Upper lobe of left lung (tissue), 6 donors: ENCODE measurements around the gene CEP70. TPM values are rescaled to one million over a fixed set of nuclear protein-coding genes. Genes with fewer than 3 reads are reported as not detected.
A peak's percentile ranks its signal among the peaks of the same experiment; 100 is the strongest.
"Not testable (repeated sequence)": the region's sequence is repeated elsewhere in the genome, so short reads cannot be mapped to it uniquely, and the experiment has no call there.

Experiments
- ATAC-seq, 2 donors: fragments of 200-7000 bp; cut with Tn5 transposase; one replicate each; pipeline ENCODE4 v1.9.1; 2022; ENCODE audit warnings: mild to moderate bottlenecking in 2 of 2, moderate library complexity in 2 of 2; ENCODE audit not compliant: low FRiP score in 2 of 2
- DNase-seq, 2 donors: peaks; one replicate each; pipeline ENCODE4 v3.0.0-alpha.2; 2019 to 2020
- H3K27ac ChIP-seq, 4 donors: fragments of 200-600 bp; sonication (generic); one replicate each; pipeline ENCODE4 v1.5.1; 2016 to 2019
- H3K27me3 ChIP-seq, 4 donors: fragments of 200-600 bp; sonication (generic); one replicate each; pipeline ENCODE4 v1.5.1; 2017 to 2019
- H3K36me3 ChIP-seq, 4 donors: fragments of 200-600 bp; sonication (generic); one replicate each; pipeline ENCODE4 v1.5.1; 2016 to 2019
- H3K4me1 ChIP-seq, 4 donors: fragments of 200-600 bp; sonication (generic); one replicate each; pipeline ENCODE4 v1.5.1; 2018 to 2019
- H3K4me3 ChIP-seq, 4 donors: fragments of 200-600 bp; sonication (generic); one replicate each; pipeline ENCODE4 v1.5.1; 2017 to 2019; ENCODE audit warnings: mild to moderate bottlenecking in 2 of 4, moderate library complexity in 1 of 4
- H3K9me3 ChIP-seq, 4 donors: fragments of 200-600 bp; sonication (generic); one replicate each; pipeline ENCODE4 v1.5.1; 2018 to 2019
- CTCF ChIP-seq, 6 experiments: fragments of 450-650 bp in 4 of 6; fragments of 200-600 bp in 2 of 6; sonication (generic) in 2 of 6; IDR thresholded peaks; one replicate each; pipeline ENCODE4 v1.5.1; 2016 to 2019; ENCODE audit warnings: antibody characterized with exemption in 6 of 6
- EP300 ChIP-seq, 4 donors: sonication (generic); formaldehyde crosslinking; IDR thresholded peaks; one replicate each; pipeline ENCODE4 v1.5.1; 2017; ENCODE audit warnings: antibody characterized with exemption in 4 of 4, control low read depth in 2 of 4
- POLR2A ChIP-seq, 4 donors: fragments of 450-650 bp; IDR thresholded peaks; one replicate each; pipeline ENCODE4 v1.5.1; 2016 to 2017; ENCODE audit warnings: antibody characterized with exemption in 4 of 4, mild to moderate bottlenecking in 2 of 4
- POLR2AphosphoS5 ChIP-seq, 2 donors: sonication (generic); formaldehyde crosslinking; IDR thresholded peaks; one replicate each; pipeline ENCODE4 v1.5.1; 2017; ENCODE audit warnings: antibody characterized with exemption in 2 of 2
- WGBS, 2 donors: methylation state at CpG; one replicate each; pipeline ENCODE4 v1.1.5; 2017 to 2018; 5-methylcytosine and 5-hydroxymethylcytosine counted together
- total RNA-seq, 6 donors: library from RNA; depleted of rRNA in 4 of 6; stranded (reverse); fragments of >200 nt in 4 of 6; gene quantifications; one replicate each; pipeline versions ENCODE4 v1.1.0 to v1.2.1, GENCODE V29; 2016 to 2021
- donor health status: DM: no; HTN: no; CAD: no; lungs with moderate emphysema.
- donor health status: DM: no; HTN: yes; CAD: no; lungs with severe emphysema.

Gene CEP70
- total RNA-seq, 6 donors from 2014 or later = 27.6 to 121 (median 50.9) TPM

- H3K27me3 ChIP-seq = no peaks in the 10 kb centered on the region
- no peak overlapping the region for H3K27ac ChIP-seq
- WGBS, 2 donors = 71 to 83% methylated on average over 2 of the region's 2 CpGs
- no peaks in the 10 kb centered on the region for H3K9me3 ChIP-seq
- no peak for DNase-seq
- TF ChIP-seq CTCF (IDR thresholded peaks at IDR 0.05) (no peak), EP300 (IDR thresholded peaks at IDR 0.05) (no peak), POLR2AphosphoS5 (IDR thresholded peaks at IDR 0.05) (no peak), POLR2A (IDR thresholded peaks at IDR 0.05) (no peak)
- no peak for ATAC-seq
- peaks cover 0 to 29% (median 3%) of the 10 kb centered on the region in 4 donors for H3K36me3 ChIP-seq
- H3K4me1 ChIP-seq = no peaks in the 10 kb centered on the region
- no peak overlapping the region for H3K4me3 ChIP-seq
These were observed 25.0 kb downstream of the CEP70 start for GRCh38 chr3:138569090-138569489.

GRCh38 chr3:138567403-138567802, 26.7 kb downstream of the CEP70 start:
- Histone ChIP-seq H3K4me1 (no peaks in the 10 kb centered on the region), H3K9me3 (no peaks in the 10 kb centered on the region), H3K36me3 (peaks cover 0 to 23% (median 3%) of the 10 kb centered on the region in 4 donors), H3K27me3 (no peaks in the 10 kb centered on the region), H3K27ac (no peak overlapping the region), H3K4me3 (no peak overlapping the region)
- TF ChIP-seq POLR2AphosphoS5 (IDR thresholded peaks at IDR 0.05) (no peak), EP300 (IDR thresholded peaks at IDR 0.05) (no peak), CTCF (IDR thresholded peaks at IDR 0.05) (no peak), POLR2A (IDR thresholded peaks at IDR 0.05) (no peak)
- DNase-seq = no peak
- no peak for ATAC-seq

GRCh38 chr3:138566293-138566692, 27.8 kb downstream of the CEP70 start:
- H3K27ac ChIP-seq, H3K4me3 ChIP-seq, H3K4me1 ChIP-seq, H3K9me3 ChIP-seq, ATAC-seq, H3K27me3 ChIP-seq, DNase-seq: not testable (repeated sequence)
- 81 to 97% methylated on average over 2 of the region's 2 CpGs for WGBS, 2 donors
- peaks cover 0 to 23% (median 3%) of the 10 kb centered on the region in 4 donors for H3K36me3 ChIP-seq

- Histone ChIP-seq H3K36me3 (peaks cover 0 to 15% (median 5%) of the 10 kb centered on the region in 4 donors), H3K9me3 (peaks cover 5 to 12% (median 10%) of the 10 kb centered on the region in 4 donors), H3K27ac (peak overlapping the region in 1 of 4 donors; percentile 61)
- not testable (repeated sequence) for ATAC-seq, H3K4me1 ChIP-seq, H3K4me3 ChIP-seq, DNase-seq, H3K27me3 ChIP-seq
- 59 to 83% methylated on average over 1 of the region's 1 CpG for WGBS, 2 donors
These were observed 31.2 kb downstream of the CEP70 start for GRCh38 chr3:138562902-138563301.

- H3K36me3 ChIP-seq = peaks cover 0 to 7% (median 5%) of the 10 kb centered on the region in 4 donors
- H3K4me1 ChIP-seq = peaks cover 0 to 7% (median 0%) of the 10 kb centered on the region in 4 donors
- peak overlapping the region in 2 of 4 donors; percentile 57 to 64 for H3K27ac ChIP-seq
- 86 to 92% methylated on average over 6 of the region's 6 CpGs for WGBS, 2 donors
- no peaks in the 10 kb centered on the region for H3K27me3 ChIP-seq
- no peak overlapping the region for H3K4me3 ChIP-seq
- H3K9me3 ChIP-seq = peaks cover 5 to 13% (median 12%) of the 10 kb centered on the region in 4 donors
- DNase-seq = peak in 1 of 2 donors; percentile 47
- ATAC-seq = peak in 1 of 2 donors; percentile 22
- TF ChIP-seq CTCF (IDR thresholded peaks at IDR 0.05) = no peak
- no peak for TF ChIP-seq POLR2A (IDR thresholded peaks at IDR 0.05)
- no peak for TF ChIP-seq POLR2AphosphoS5 (IDR thresholded peaks at IDR 0.05)
- TF ChIP-seq EP300 (IDR thresholded peaks at IDR 0.05) = no peak
These were observed 33.6 kb downstream of the CEP70 start for GRCh38 chr3:138560501-138560900.

GRCh38 chr3:138559134-138559533, 34.9 kb downstream of the CEP70 start:
- Histone ChIP-seq H3K4me3 (no peak overlapping the region), H3K27me3 (no peaks in the 10 kb centered on the region), H3K4me1 (peaks cover 0 to 7% (median 0%) of the 10 kb centered on the region in 4 donors), H3K27ac (no peak overlapping the region), H3K36me3 (peaks cover 0 to 10% (median 5%) of the 10 kb centered on the region in 4 donors), H3K9me3 (peaks cover 5 to 13% (median 12%) of the 10 kb centered on the region in 4 donors)
- no peak for TF ChIP-seq POLR2A (IDR thresholded peaks at IDR 0.05)
- no peak for TF ChIP-seq CTCF (IDR thresholded peaks at IDR 0.05)
- no peak for TF ChIP-seq POLR2AphosphoS5 (IDR thresholded peaks at IDR 0.05)
- no peak for TF ChIP-seq EP300 (IDR thresholded peaks at IDR 0.05)
- DNase-seq = no peak
- 69 to 93% methylated on average over 4 of the region's 4 CpGs for WGBS, 2 donors
- no peak for ATAC-seq

- H3K4me3 ChIP-seq, DNase-seq, H3K27ac ChIP-seq, H3K4me1 ChIP-seq, H3K36me3 ChIP-seq, H3K27me3 ChIP-seq, ATAC-seq: not testable (repeated sequence)
- H3K9me3 ChIP-seq = peaks cover 5 to 13% (median 7%) of the 10 kb centered on the region in 4 donors
- WGBS, 2 donors = 93 to 98% methylated on average over 5 of the region's 5 CpGs
These were observed 39.3 kb downstream of the CEP70 start for GRCh38 chr3:138554775-138555174.

GRCh38 chr3:138550958-138551357, 43.1 kb downstream of the CEP70 start:
- not testable (repeated sequence) for ATAC-seq, H3K27ac ChIP-seq, H3K4me1 ChIP-seq, H3K27me3 ChIP-seq, H3K4me3 ChIP-seq, DNase-seq
- WGBS, 2 donors = 97 to 98% methylated on average over 2 of the region's 2 CpGs
- peaks cover 6 to 44% (median 13%) of the 10 kb centered on the region in 4 donors for H3K36me3 ChIP-seq
- peaks cover 1 to 14% (median 7%) of the 10 kb centered on the region in 4 donors for H3K9me3 ChIP-seq
